ENCODE results near the gene TMEM131L.
A peak's percentile ranks its signal among the peaks of the same experiment; 100 is the strongest.

The TMEM131L gene

GRCh38 chr4:153628796-153629315, 162.7 kb downstream of the TMEM131L start:
- no peak for DNase-seq

- DNase-seq: no peak
These were observed 163.6 kb downstream of the TMEM131L start for GRCh38 chr4:153629776-153630175.

- DNase-seq: no peak
These were observed 168.7 kb downstream of the TMEM131L start for GRCh38 chr4:153634738-153635353.

GRCh38 chr4:153635846-153636245, 169.7 kb downstream of the TMEM131L start:
- DNase-seq: no peak

- DNase-seq: no peak
These were observed 171.0 kb downstream of the TMEM131L start for GRCh38 chr4:153637201-153637600.

- DNase-seq: no peak
These were observed 171.9 kb downstream of the TMEM131L start for GRCh38 chr4:153638011-153638410.

- DNase-seq: no peak
These were observed 172.8 kb downstream of the TMEM131L start for GRCh38 chr4:153638999-153639398.

GRCh38 chr4:153639833-153640802, 174.0 kb downstream of the TMEM131L start:
- DNase-seq: no peak

- DNase-seq: no peak
These were observed 175.4 kb downstream of the TMEM131L start for GRCh38 chr4:153641532-153641931.

- DNase-seq: no peak
These were observed 177.5 kb downstream of the TMEM131L start for GRCh38 chr4:153643406-153644383.

- no peak for DNase-seq
These were observed 179.0 kb downstream of the TMEM131L start for GRCh38 chr4:153645183-153645582.

- no peak for DNase-seq
These were observed 180.1 kb downstream of the TMEM131L start for GRCh38 chr4:153646261-153646660.

GRCh38 chr4:153646978-153647377, 180.8 kb downstream of the TMEM131L start:
- DNase-seq: no peak

- DNase-seq: no peak
These were observed 181.8 kb downstream of the TMEM131L start for GRCh38 chr4:153647975-153648374.

- DNase-seq: no peak
These were observed 183.4 kb downstream of the TMEM131L start for GRCh38 chr4:153649572-153649991.

- DNase-seq: no peak
These were observed 185.0 kb downstream of the TMEM131L start for GRCh38 chr4:153651116-153651515.

GRCh38 chr4:153651587-153651986, 185.4 kb downstream of the TMEM131L start:
- DNase-seq: peak; percentile 36

GRCh38 chr4:153652051-153652784, 186.1 kb downstream of the TMEM131L start:
- no peak for DNase-seq

GRCh38 chr4:153655002-153655541, 188.9 kb downstream of the TMEM131L start:
- DNase-seq: no peak

- DNase-seq: no peak
These were observed 189.8 kb downstream of the TMEM131L start for GRCh38 chr4:153655928-153656327.

GRCh38 chr4:153661215-153661822, 195.2 kb downstream of the TMEM131L start:
- DNase-seq: no peak
